Measurements from ENCODE around the gene WDR82. TPM values are rescaled to one million over a fixed set of nuclear protein-coding genes. Genes with fewer than 3 reads are reported as not detected.

WDR82 gene
- total and polyA plus RNA-seq, 9 of the 15 experiments (the other 6 are each of a cell fraction or from before 2014, with no cell fraction given): 6.4 to 62.9 (median 37.1) TPM

DNA sequence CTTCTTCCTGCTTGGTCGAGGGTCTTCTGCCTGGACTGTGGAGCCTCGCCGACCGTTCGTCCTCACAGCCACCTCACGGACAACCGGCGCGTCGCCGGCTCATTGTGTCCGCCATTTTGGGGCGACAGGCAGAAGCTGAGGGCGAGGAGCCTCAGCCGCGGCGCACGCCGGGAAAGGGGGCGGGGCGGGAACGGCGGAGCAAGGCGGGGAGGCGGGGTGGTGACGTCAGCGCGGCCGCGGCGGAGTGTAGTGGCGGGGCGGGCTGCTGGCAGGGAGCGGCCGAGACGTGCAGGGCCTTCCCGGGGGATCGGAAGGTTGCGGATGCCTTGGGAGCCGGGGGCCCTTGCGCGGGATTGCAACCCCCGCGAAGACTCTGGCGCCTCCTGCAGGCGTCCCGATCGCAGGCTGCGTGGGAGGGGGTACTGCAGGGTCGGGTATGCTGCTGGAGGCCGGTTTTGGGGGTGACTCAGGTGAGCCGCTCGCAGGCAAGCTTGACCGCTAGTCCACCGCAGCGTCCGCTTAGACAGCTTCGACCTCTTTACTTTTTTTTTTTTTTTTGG is at the start of gene WDR82 (continued):
- TF ChIP-seq, protein P1, sequence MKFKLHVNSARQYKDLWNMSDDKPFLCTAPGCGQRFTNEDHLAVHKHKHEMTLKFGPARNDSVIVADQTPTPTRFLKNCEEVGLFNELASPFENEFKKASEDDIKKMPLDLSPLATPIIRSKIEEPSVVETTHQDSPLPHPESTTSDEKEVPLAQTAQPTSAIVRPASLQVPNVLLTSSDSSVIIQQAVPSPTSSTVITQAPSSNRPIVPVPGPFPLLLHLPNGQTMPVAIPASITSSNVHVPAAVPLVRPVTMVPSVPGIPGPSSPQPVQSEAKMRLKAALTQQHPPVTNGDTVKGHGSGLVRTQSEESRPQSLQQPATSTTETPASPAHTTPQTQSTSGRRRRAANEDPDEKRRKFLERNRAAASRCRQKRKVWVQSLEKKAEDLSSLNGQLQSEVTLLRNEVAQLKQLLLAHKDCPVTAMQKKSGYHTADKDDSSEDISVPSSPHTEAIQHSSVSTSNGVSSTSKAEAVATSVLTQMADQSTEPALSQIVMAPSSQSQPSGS (CRISPR knock-in tag; IDR thresholded peaks at IDR 0.05): peak; percentile 65; the same call in 1 of the 2 replicates
- TF ChIP-seq GABPB2 (CRISPR knock-in tag; conservative IDR thresholded peaks at IDR 0.05): no peak
- TF ChIP-seq ZNF785 (CRISPR knock-in tag; IDR thresholded peaks at IDR 0.05): no peak
- TF ChIP-seq HDAC6 (IDR thresholded peaks at IDR 0.05; ENCODE audit: low read depth, low read length): no peak
- TF ChIP-seq BACH1 (tag; IDR thresholded peaks at IDR 0.05): no peak
- TF ChIP-seq, protein P2, sequence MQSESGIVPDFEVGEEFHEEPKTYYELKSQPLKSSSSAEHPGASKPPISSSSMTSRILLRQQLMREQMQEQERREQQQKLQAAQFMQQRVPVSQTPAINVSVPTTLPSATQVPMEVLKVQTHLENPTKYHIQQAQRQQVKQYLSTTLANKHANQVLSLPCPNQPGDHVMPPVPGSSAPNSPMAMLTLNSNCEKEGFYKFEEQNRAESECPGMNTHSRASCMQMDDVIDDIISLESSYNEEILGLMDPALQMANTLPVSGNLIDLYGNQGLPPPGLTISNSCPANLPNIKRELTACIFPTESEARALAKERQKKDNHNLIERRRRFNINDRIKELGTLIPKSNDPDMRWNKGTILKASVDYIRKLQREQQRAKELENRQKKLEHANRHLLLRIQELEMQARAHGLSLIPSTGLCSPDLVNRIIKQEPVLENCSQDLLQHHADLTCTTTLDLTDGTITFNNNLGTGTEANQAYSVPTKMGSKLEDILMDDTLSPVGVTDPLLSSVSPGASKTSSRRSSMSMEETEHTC (IDR thresholded peaks at IDR 0.05): no peak
- no peak for TF ChIP-seq ZBTB8A (IDR thresholded peaks at IDR 0.05; ENCODE audit: partially characterized antibody)
- TF ChIP-seq POLR2H (tag; IDR thresholded peaks at IDR 0.05; ENCODE audit: low read depth): peak; percentile 86
- no peak for TF ChIP-seq FOXK2 (conservative IDR thresholded peaks at IDR 0.05 in 1 of 2, IDR thresholded peaks at IDR 0.05 in 1 of 2; ENCODE audit: low read depth in 2 of 2)
- TF ChIP-seq CEBPG (CRISPR knock-in tag; IDR thresholded peaks at IDR 0.05): peak; percentile 16; the same call in 1 of the 2 replicates
- TF ChIP-seq CEBPG (tag; conservative IDR thresholded peaks at IDR 0.05 in 1 of 2, IDR thresholded peaks at IDR 0.05 in 1 of 2): no peak
- peak; percentile 17; the same call in 1 of the 2 replicates for TF ChIP-seq ARID1B (IDR thresholded peaks at IDR 0.05)
- no peak for TF ChIP-seq SLC30A9 (CRISPR knock-in tag; IDR thresholded peaks at IDR 0.05)
